ENCODE results near the gene RIPOR2. TPM values are rescaled to one million over a fixed set of nuclear protein-coding genes. Genes with fewer than 3 reads are reported as not detected.

The RIPOR2 gene
- total RNA-seq, 1 donor from 2014 or later: 19.4 TPM

- Histone ChIP-seq H3K4me1 (no peaks in the 10 kb centered on the region), H3K36me3 (no peaks in the 10 kb centered on the region), H3K4me3 (no peak within 1 kb of the TSS), H3K27me3 (no peaks in the 10 kb centered on the region), H3K27ac (no peak within 1 kb of the TSS), H3K9me3 (no peaks in the 10 kb centered on the region)
- intact Hi-C loops (cut with DNase I): no loop called here
- no peak for TF ChIP-seq POLR2A (IDR thresholded peaks at IDR 0.05)
- no peak for TF ChIP-seq CTCF (IDR thresholded peaks at IDR 0.05)
- TF ChIP-seq POLR2AphosphoS5 (IDR thresholded peaks at IDR 0.05; ENCODE audit: insufficient read depth in 1 of 2, low read depth in 1 of 2): no peak
- no peak for DNase-seq (ENCODE audit: extremely low spot score in 2 of 2)
Observed at GRCh38 chr6:24798740-24799540, 136.8 kb downstream of the RIPOR2 start, which contains the start of gene ARMH2. Gene ARMH2, minus strand, starts transcription at chr6:24798917. Its CDS starts 60 bp downstream, at chr6:24798857.

GRCh38 chr6:24797596-24798216 lies 138.1 kb downstream of the RIPOR2 start:
- Histone ChIP-seq H3K27me3 (no peaks in the 10 kb centered on the region), H3K4me3 (no peak overlapping the region), H3K36me3 (no peaks in the 10 kb centered on the region), H3K9me3 (no peaks in the 10 kb centered on the region), H3K4me1 (no peaks in the 10 kb centered on the region), H3K27ac (no peak overlapping the region)
- intact Hi-C loops (cut with DNase I): no loop called here
- TF ChIP-seq POLR2AphosphoS5 (IDR thresholded peaks at IDR 0.05; ENCODE audit: insufficient read depth in 1 of 2, low read depth in 1 of 2) (no peak), POLR2A (IDR thresholded peaks at IDR 0.05) (no peak), CTCF (IDR thresholded peaks at IDR 0.05) (no peak)
- DNase-seq (ENCODE audit: extremely low spot score in 2 of 2): no peak

- no peak for TF ChIP-seq POLR2A (IDR thresholded peaks at IDR 0.05)
- no peak for TF ChIP-seq POLR2AphosphoS5 (IDR thresholded peaks at IDR 0.05; ENCODE audit: insufficient read depth in 1 of 2, low read depth in 1 of 2)
- TF ChIP-seq CTCF (IDR thresholded peaks at IDR 0.05): no peak
- intact Hi-C loops (cut with DNase I): no loop called here
- Histone ChIP-seq H3K4me3 (no peak overlapping the region), H3K27ac (no peak overlapping the region), H3K4me1 (no peaks in the 10 kb centered on the region), H3K36me3 (no peaks in the 10 kb centered on the region), H3K27me3 (no peaks in the 10 kb centered on the region), H3K9me3 (no peaks in the 10 kb centered on the region)
- DNase-seq (ENCODE audit: extremely low spot score in 2 of 2): no peak
Observed at GRCh38 chr6:24796616-24797290, 139.0 kb downstream of the RIPOR2 start.

- H3K36me3 ChIP-seq: no peaks in the 10 kb centered on the region
- intact Hi-C loops (cut with DNase I): no loop called here
- no peaks in the 10 kb centered on the region for H3K4me1 ChIP-seq
- TF ChIP-seq POLR2A (IDR thresholded peaks at IDR 0.05): no peak
- TF ChIP-seq POLR2AphosphoS5 (IDR thresholded peaks at IDR 0.05; ENCODE audit: insufficient read depth in 1 of 2, low read depth in 1 of 2): no peak
- TF ChIP-seq CTCF (IDR thresholded peaks at IDR 0.05): no peak
- H3K4me3 ChIP-seq: no peak overlapping the region
- no peaks in the 10 kb centered on the region for H3K27me3 ChIP-seq
- no peak for DNase-seq (ENCODE audit: extremely low spot score in 2 of 2)
- H3K9me3 ChIP-seq: no peaks in the 10 kb centered on the region
- no peak overlapping the region for H3K27ac ChIP-seq
Observed at GRCh38 chr6:24795106-24795505, 140.7 kb downstream of the RIPOR2 start.
